H1 (cell line): Measurements from ENCODE around the gene DGCR8. TPM values are rescaled to one million over a fixed set of nuclear protein-coding genes. Genes with fewer than 3 reads are reported as not detected.

Source experiments
- CTCF ChIA-PET: fragments of 300-600 bp; sonication (Branson Sonifier 250); formaldehyde crosslinking; loops from one replicate; lab custom pipeline; 2021; ENCODE audit not compliant: partially characterized antibody; lab: Charles Lee
- POLR2A ChIA-PET: fragments of 300-600 bp; sonication (Branson Sonifier 250); formaldehyde crosslinking; loops from one replicate; lab custom pipeline; 2021; ENCODE audit warnings: inconsistent platforms; ENCODE audit not compliant: partially characterized antibody; lab: Charles Lee
- DNase-seq, 2 experiments: peaks; one replicate each; pipeline versions ENCODE4 v3.0.0 to v3.0.0-alpha.2; 2010 to 2022; ENCODE audit warnings: low spot score in 2 of 2, low read depth in 1 of 2, mixed read lengths in 1 of 2
- FAIRE-seq: peaks from 2 replicates; lab custom pipeline; 2011; peaks lifted over from hg19 to GRCh38; lab: Jason Lieb, UNC
- H2AFZ ChIP-seq: 2 replicates; pipeline ENCODE4 v1.8.1; 2012; ENCODE audit warnings: low read length, inconsistent platforms
- H2AK5ac ChIP-seq: 2 replicates; pipeline ENCODE4 v1.6.1; 2013; ENCODE audit warnings: low read depth, low read length
- H2BK120ac ChIP-seq: replicated peaks from 2 replicates; pipeline ENCODE3; 2013; ENCODE audit warnings: low read depth, low read length, inconsistent platforms
- H2BK12ac ChIP-seq: 2 replicates; pipeline ENCODE4 v1.6.1; 2013; ENCODE audit warnings: low read depth, low read length
- H2BK15ac ChIP-seq: 2 replicates; pipeline ENCODE4 v1.6.1; 2013; ENCODE audit warnings: low read length
- H2BK20ac ChIP-seq: 2 replicates; pipeline ENCODE4 v1.6.1; 2013; ENCODE audit warnings: low read length
- H2BK5ac ChIP-seq: 2 replicates; pipeline ENCODE4 v1.6.1; 2013; ENCODE audit warnings: low read depth, low read length
- H3K14ac ChIP-seq: 2 replicates; pipeline ENCODE4 v1.6.1; 2013; ENCODE audit warnings: inconsistent platforms; ENCODE audit not compliant: insufficient read length
- H3K18ac ChIP-seq: 2 replicates; pipeline ENCODE4 v1.6.1; 2013; ENCODE audit warnings: low read length; ENCODE audit errors: extremely low read depth
- H3K23ac ChIP-seq: 2 replicates; pipeline ENCODE4 v1.6.1; 2013; ENCODE audit warnings: inconsistent platforms; ENCODE audit not compliant: insufficient read length
- H3K23me2 ChIP-seq: 2 replicates; pipeline ENCODE4 v1.6.1; 2013; ENCODE audit warnings: low read depth, low read length
- H3K27ac ChIP-seq: 2 replicates; pipeline ENCODE4 v1.6.1; 2011; ENCODE audit warnings: low read depth, low read length, inconsistent platforms
- H3K27me3 ChIP-seq, 4 experiments: replicated peaks in 1 of 4; 1 replicate in 1 of 4; 2 replicates in 3 of 4; pipeline versions ENCODE4 v1.6.1 to v1.8.1; 2011 to 2013; ENCODE audit warnings: low read length in 3 of 4, mild to moderate bottlenecking in 3 of 4, inconsistent platforms in 2 of 4, mixed read lengths in 2 of 4, moderate library complexity in 1 of 4; ENCODE audit not compliant: control insufficient read depth in 3 of 4, insufficient read depth in 3 of 4; ENCODE audit errors: extremely low read depth in 1 of 4
- H3K36me3 ChIP-seq, 4 experiments: 2 replicates each; pipeline versions ENCODE4 v1.6.1 to v1.8.1; 2011 to 2013; ENCODE audit warnings: mild to moderate bottlenecking in 4 of 4, low read length in 3 of 4, moderate library complexity in 2 of 4, control low read depth in 1 of 4, inconsistent platforms in 1 of 4; ENCODE audit not compliant: insufficient read depth in 4 of 4, control insufficient read depth in 2 of 4
- H3K4ac ChIP-seq: replicated peaks from 2 replicates; pipeline ENCODE3; 2013; ENCODE audit warnings: low read length, low read depth, mixed read lengths, inconsistent platforms; ENCODE audit not compliant: insufficient read length
- H3K4me1 ChIP-seq, 4 experiments: replicated peaks in 1 of 4; 1 replicate in 1 of 4; 2 replicates in 3 of 4; pipeline versions ENCODE4 v1.6.1 to v1.8.1; 2011 to 2013; ENCODE audit warnings: low read length in 3 of 4, inconsistent platforms in 2 of 4, mixed read lengths in 1 of 4; ENCODE audit not compliant: insufficient read depth in 4 of 4, control insufficient read depth in 3 of 4
- H3K4me2 ChIP-seq, 2 experiments: 2 replicates each; pipeline versions ENCODE4 v1.6.1 to v1.8.1; 2011 to 2013; ENCODE audit warnings: low read depth in 2 of 2, low read length in 2 of 2, control low read depth in 1 of 2, inconsistent platforms in 1 of 2, mild to moderate bottlenecking in 1 of 2; ENCODE audit not compliant: insufficient read depth in 1 of 2
- H3K4me3 ChIP-seq, 4 experiments: fragments of 200-600, 300-600 bp in 1 of 4; sonication (generic), shearing (Covaris generic), sonication (Bioruptor Twin) in 1 of 4; 2 replicates each; pipeline versions ENCODE4 v1.5.1 to v1.8.1; 2011 to 2016; ENCODE audit warnings: low read length in 4 of 4, low read depth in 3 of 4, control low read depth in 2 of 4, inconsistent platforms in 2 of 4, mild to moderate bottlenecking in 2 of 4, mixed read lengths in 1 of 4, moderate library complexity in 1 of 4; ENCODE audit not compliant: insufficient read depth in 2 of 4; ENCODE audit errors: extremely low read depth in 1 of 4
- H3K56ac ChIP-seq: replicated peaks from 2 replicates; pipeline ENCODE3; 2013; ENCODE audit warnings: low read depth, mild to moderate bottlenecking, mixed read lengths, low read length, inconsistent platforms; ENCODE audit not compliant: insufficient read length
- H3K79me1 ChIP-seq: 2 replicates; pipeline ENCODE4 v1.6.1; 2013; ENCODE audit warnings: low read depth, low read length, control low read depth
- H3K79me2 ChIP-seq, 2 experiments: 2 replicates each; pipeline versions ENCODE4 v1.6.1 to v1.8.1; 2012 to 2013; ENCODE audit warnings: low read length in 2 of 2, mild to moderate bottlenecking in 2 of 2, inconsistent platforms in 1 of 2; ENCODE audit not compliant: insufficient read depth in 2 of 2, control insufficient read depth in 1 of 2
- H3K9ac ChIP-seq, 4 experiments: replicated peaks in 1 of 4; 1 replicate in 1 of 4; 2 replicates in 3 of 4; pipeline versions ENCODE4 v1.6.1 to v1.8.1; 2011 to 2013; ENCODE audit warnings: low read depth in 3 of 4, low read length in 3 of 4, control low read depth in 2 of 4, mild to moderate bottlenecking in 2 of 4, moderate library complexity in 2 of 4, inconsistent platforms in 1 of 4; ENCODE audit errors: extremely low read depth in 1 of 4
- H3K9me3 ChIP-seq, 2 experiments: 2 replicates each; pipeline versions ENCODE4 v1.6.1 to v1.8.1; 2012 to 2013; ENCODE audit warnings: mild to moderate bottlenecking in 2 of 2, moderate library complexity in 2 of 2, control low read depth in 1 of 2, inconsistent platforms in 1 of 2, low read depth in 1 of 2, low read length in 1 of 2, mixed read lengths in 1 of 2; ENCODE audit not compliant: insufficient read depth in 2 of 2
- H4K20me1 ChIP-seq, 2 experiments: replicated peaks in 1 of 2; 2 replicates each; pipeline versions ENCODE3 to v1.8.1; 2011 to 2013; ENCODE audit warnings: inconsistent platforms in 2 of 2, low read length in 2 of 2, mild to moderate bottlenecking in 1 of 2; ENCODE audit not compliant: insufficient read depth in 2 of 2, control insufficient read depth in 1 of 2
- H4K5ac ChIP-seq: 2 replicates; pipeline ENCODE4 v1.6.1; 2013; ENCODE audit warnings: low read length, low read depth, mixed read lengths, inconsistent platforms; ENCODE audit not compliant: insufficient read length
- H4K8ac ChIP-seq: 2 replicates; pipeline ENCODE4 v1.8.0; 2013; ENCODE audit warnings: mild to moderate bottlenecking, moderate library complexity, low read length, inconsistent platforms; ENCODE audit not compliant: insufficient read depth; ENCODE audit errors: extremely low read depth
- H4K91ac ChIP-seq: replicated peaks from 2 replicates; pipeline ENCODE3; 2013; ENCODE audit warnings: low read length, mixed read lengths, inconsistent platforms; ENCODE audit not compliant: insufficient read length
- BACH1 ChIP-seq: IDR thresholded peaks from 2 replicates; pipeline ENCODE4 v1.6.1; 2012; ENCODE audit warnings: low read length, improper control_type of control experiment
- BCL11A ChIP-seq, 2 experiments: IDR thresholded peaks; one replicate each; pipeline ENCODE4 v1.6.1; 2011; ENCODE audit warnings: low read depth in 2 of 2, low read length in 2 of 2, mild to moderate bottlenecking in 2 of 2
- FOSL1 ChIP-seq: IDR thresholded peaks from 2 replicates; pipeline ENCODE4 v1.6.1; 2011; ENCODE audit warnings: mild to moderate bottlenecking, low read depth, low read length, moderate library complexity; ENCODE audit not compliant: insufficient read depth
- RNF2 ChIP-seq: fragments of 200-900, 300-1000 bp; sonication (generic); IDR thresholded peaks from 2 replicates; pipeline ENCODE4 v1.7.1; 2016; ENCODE audit warnings: borderline replicate concordance, low read depth, mild to moderate bottlenecking, antibody characterized with exemption, low read length; ENCODE audit not compliant: poor library complexity, severe bottlenecking; ENCODE audit errors: missing control alignments
- TEAD4 ChIP-seq: IDR thresholded peaks from 2 replicates; pipeline ENCODE4 v1.6.1; 2012; ENCODE audit warnings: low read depth, low read length, inconsistent platforms, mixed read lengths
- WGBS, 2 experiments: shearing (Covaris generic) in 1 of 2; methylation state at CpG; one replicate each; pipeline versions ENCODE4 v1.1.6 to v1.1.7; 2013 to 2015; ENCODE audit warnings: low lambda C conversion rate in 2 of 2, mixed read lengths in 2 of 2, inconsistent platforms in 1 of 2, low coverage in 1 of 2, missing lambda C conversion rate in 1 of 2; ENCODE audit not compliant: insufficient replicate concordance in 2 of 2, insufficient coverage in 1 of 2, insufficient read length in 1 of 2; ENCODE audit errors: extremely low coverage in 1 of 2, missing lambda C conversion rate in 1 of 2; 5-methylcytosine and 5-hydroxymethylcytosine counted together
- polyA plus RNA-seq, 7 experiments: library from polyadenylated mRNA; depleted of rRNA in 3 of 7; stranded (reverse) in 5 of 7; unstranded in 2 of 7; fragments of >200 nt in 5 of 7; fragments of 200-250 nt in 2 of 7; gene quantifications; 1 replicate in 5 of 7; 2 replicates in 1 of 7; 4 replicates in 1 of 7; pipeline versions ENCODE4 v1.2.1 to v1.2.3, GENCODE V29; 2011 to 2013; ENCODE audit warnings: missing spikeins in 2 of 7, mixed read lengths in 2 of 7
- total RNA-seq: library from RNA; stranded (reverse); fragmentation: NEBNext Ultra II Directional; extraction: Animal tissue kit (Norgen Biotek cat#: 25700); gene quantifications from 2 replicates; pipeline ENCODE4 v1.2.1, GENCODE V29; 2021
- TF ChIP-seq, protein P1 (sequence below): IDR thresholded peaks from 2 replicates; pipeline ENCODE4 v1.6.1; 2012; ENCODE audit warnings: inconsistent platforms

Gene DGCR8
- total and polyA plus RNA-seq, 2 of the 8 experiments (the other 6 are each of a cell fraction or from before 2014, with no cell fraction given), result 23.7 to 43.7 TPM

GRCh38 chr22:20031732-20032406 lies 48.2 kb upstream of the DGCR8 start:
- no peak for FAIRE-seq
- H3K79me1 ChIP-seq, result peaks cover 4% of the 10 kb centered on the region
- 92% methylated on average over 10 of the region's 16 CpGs; no CpG with 5 or more reads in 1 of the 2 experiments for WGBS, 2 experiments

More at GRCh38 chr22:20031732-20032406, 48.2 kb upstream of the DGCR8 start:
- no peak overlapping the region for H3K4me3 ChIP-seq
- H2BK5ac ChIP-seq, result no peak overlapping the region
- H4K20me1 ChIP-seq, result peaks cover 4 to 10% of the 10 kb centered on the region in 2 experiments
- no peak overlapping the region for H2AK5ac ChIP-seq
- H2AFZ ChIP-seq, result no peak overlapping the region
- POLR2A ChIA-PET, result interaction anchor here (0.5 to 1.3 kb wide), 3 partner anchors 11 to 50 kb away, joined by 3 read pairs; partner anchors contain the start of gene TANGO2
- H3K14ac ChIP-seq, result no peak overlapping the region
- no peak for TF ChIP-seq BCL11A (IDR thresholded peaks at IDR 0.05; ENCODE audit: low read depth in 2 of 2, low read length in 2 of 2)
- no peak for TF ChIP-seq TEAD4
- no peak for TF ChIP-seq BACH1
- no peak for TF ChIP-seq FOSL1
- TF ChIP-seq RNF2, result no peak
- TF ChIP-seq, protein P1, sequence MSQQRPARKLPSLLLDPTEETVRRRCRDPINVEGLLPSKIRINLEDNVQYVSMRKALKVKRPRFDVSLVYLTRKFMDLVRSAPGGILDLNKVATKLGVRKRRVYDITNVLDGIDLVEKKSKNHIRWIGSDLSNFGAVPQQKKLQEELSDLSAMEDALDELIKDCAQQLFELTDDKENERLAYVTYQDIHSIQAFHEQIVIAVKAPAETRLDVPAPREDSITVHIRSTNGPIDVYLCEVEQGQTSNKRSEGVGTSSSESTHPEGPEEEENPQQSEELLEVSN, result no peak
- no peak for DNase-seq
- H3K4me2 ChIP-seq, result no peak overlapping the region
- no peaks in the 10 kb centered on the region for H3K36me3 ChIP-seq
- H3K79me2 ChIP-seq, result no peaks in the 10 kb centered on the region
- H4K5ac ChIP-seq, result no peak overlapping the region
- no peak overlapping the region for H2BK15ac ChIP-seq
- H2BK20ac ChIP-seq, result no peak overlapping the region
- no peak overlapping the region for H3K9ac ChIP-seq
- H3K4ac ChIP-seq, result peak overlapping the region; percentile 38
- H3K4me1 ChIP-seq, result no peaks in the 10 kb centered on the region; a peak in 1 of 7 replicates
- no peak overlapping the region for H3K56ac ChIP-seq
- H3K23me2 ChIP-seq, result no peaks in the 10 kb centered on the region
- H2BK120ac ChIP-seq, result no peak overlapping the region
- no peaks in the 10 kb centered on the region for H3K9me3 ChIP-seq
- no peak overlapping the region for H3K23ac ChIP-seq
- no peak overlapping the region for H3K18ac ChIP-seq
- no peaks in the 10 kb centered on the region for H3K27me3 ChIP-seq
- CTCF ChIA-PET, result interaction anchor here (0.6 to 1.6 kb wide), 10 partner anchors 10 to 227 kb away, joined by 3 to 4 read pairs (median 3); partner anchors contain the start of gene TANGO2
- H4K8ac ChIP-seq, result no peak overlapping the region; the same call in 1 of the 2 replicates
- peak overlapping the region; percentile 60; the same call in 1 of the 2 replicates for H2BK12ac ChIP-seq
- H4K91ac ChIP-seq, result no peak overlapping the region
- H3K27ac ChIP-seq, result no peak overlapping the region
